Heart right ventricle (tissue), 16 donors: ENCODE data around the gene PUS3. TPM values are rescaled to one million over a fixed set of nuclear protein-coding genes. Genes with fewer than 3 reads are reported as not detected.
"Not testable (repeated sequence)": the region's sequence is repeated elsewhere in the genome, so short reads cannot be mapped to it uniquely, and the experiment has no call there.

Experiments used
- ATAC-seq, 8 donors: fragments of 200-7000 bp; cut with Tn5 transposase; one replicate each; pipeline ENCODE4 v1.9.1; 2020; ENCODE audit warnings: mild to moderate bottlenecking in 8 of 8, moderate library complexity in 8 of 8, moderate number of reproducible peaks in 1 of 8
- DNase-seq, 2 donors: peaks; one replicate each; pipeline ENCODE4 v3.0.0-alpha.2; 2020
- H3K27ac ChIP-seq, 10 donors: fragments of 200-600 bp; sonication (generic) in 2 of 10; one replicate each; pipeline versions ENCODE4 v1.5.0 to v1.8.0; 2020 to 2022; ENCODE audit warnings: mild to moderate bottlenecking in 3 of 10
- H3K27me3 ChIP-seq, 7 donors: fragments of 200-600 bp; one replicate each; pipeline ENCODE4 v1.8.0; 2021 to 2022; ENCODE audit warnings: mild to moderate bottlenecking in 2 of 7
- H3K36me3 ChIP-seq, 9 donors: fragments of 200-600 bp; sonication (generic) in 1 of 9; one replicate each; pipeline versions ENCODE4 v1.5.0 to v1.8.0; 2020 to 2022; ENCODE audit warnings: mild to moderate bottlenecking in 2 of 9
- H3K4me1 ChIP-seq, 9 donors: fragments of 200-600 bp; sonication (generic) in 1 of 9; one replicate each; pipeline versions ENCODE4 v1.5.0 to v1.8.0; 2020 to 2022; ENCODE audit warnings: mild to moderate bottlenecking in 4 of 9
- H3K4me3 ChIP-seq, 10 donors: fragments of 200-600 bp; sonication (generic) in 2 of 10; one replicate each; pipeline versions ENCODE4 v1.5.0 to v1.8.0; 2020 to 2022; ENCODE audit warnings: mild to moderate bottlenecking in 7 of 10, moderate library complexity in 2 of 10
- H3K9me3 ChIP-seq, 11 donors: fragments of 200-600 bp in 10 of 11; sonication (generic) in 2 of 11; one replicate each; pipeline versions ENCODE4 v1.5.0 to v1.8.0; 2013 to 2022; ENCODE audit warnings: mild to moderate bottlenecking in 2 of 11, control low read depth in 1 of 11, moderate library complexity in 1 of 11
- CTCF ChIP-seq, 9 donors: fragments of 200-600 bp; sonication (generic) in 2 of 9; IDR thresholded peaks; one replicate each; pipeline versions ENCODE4 v1.5.0 to v1.8.0; 2021 to 2022; ENCODE audit warnings: antibody characterized with exemption in 9 of 9, mild to moderate bottlenecking in 5 of 9, moderate library complexity in 1 of 9
- WGBS, 2 donors: extraction: QIAGEN DNeasy Blood & Tissue Kit; methylation state at CpG; one replicate each; pipeline ENCODE4 v1.1.7; 2013; ENCODE audit warnings: inconsistent platforms in 1 of 2; 5-methylcytosine and 5-hydroxymethylcytosine counted together
- intact Hi-C, 10 donors: fragments of 100-400 bp; cut with DNase I; formaldehyde crosslinking; loops; one replicate each; pipeline versions ENCODE4 v1.11.1 to v1.14.2; 2022
- polyA plus RNA-seq, 2 donors: library from polyadenylated mRNA; stranded (reverse); fragments of 200-250 nt; gene quantifications; one replicate each; pipeline ENCODE4 v1.2.3, GENCODE V29; 2013
- total RNA-seq, 10 donors: library from RNA; stranded (reverse); fragmentation: NEBNext Ultra II Directional in 3 of 10; extraction: Animal tissue kit (Norgen Biotek cat#: 25700) in 3 of 10; gene quantifications; one replicate each; pipeline versions ENCODE4 v1.2.1 to v1.2.4, GENCODE V29; 2021 to 2023
- donor health status: Arrhythmogenic right ventricular cardiomyopathy.
- donor health status: ischemic (EF 13 %, LVEDD 7.1; RV severe dilation, severe dysfunction).
- donor health status: healthy with polysubstance abuse.
- donor health status: DM: no; HTN: yes; CAD: no.
- donor health status: DM: no; HTN: no; CAD: no.
- donor health status: ischemic (EF 25% LVEDD 6.9; RV normal size, moderate dysfunction).
- donor health status: ischemic (EF 25% LVEDD 5.7; RV mildly dilated, moderate dysfunction).
- donor health status: healthy.
- donor health status: DM: yes; HTN: yes; CAD: no.
- donor health status: Ischemic cardiomyopathy.
- donor health status: ischemic (EF 35%, LVEDD 5.7; RV mildly dilated, moderate dysfunction).
- donor health status: nonischemic (EF 11% LVEDD 7.7; RV severe dilation, severe dysfunction).
- donor health status: DM: yes; HTN: yes; CAD: no.
- donor health status: PGD.
- donor health status: ischemic (EF 29% LVEDD 5.4; RV normal size, mild dysfunction).
- donor health status: nonischemic (EF 23%, LVEDD 6.1; RV moderate dilation, normal function).

The PUS3 gene
- total and polyA plus RNA-seq, 12 donors, result 4.9 to 12.4 (median 7.7) TPM

DNA sequence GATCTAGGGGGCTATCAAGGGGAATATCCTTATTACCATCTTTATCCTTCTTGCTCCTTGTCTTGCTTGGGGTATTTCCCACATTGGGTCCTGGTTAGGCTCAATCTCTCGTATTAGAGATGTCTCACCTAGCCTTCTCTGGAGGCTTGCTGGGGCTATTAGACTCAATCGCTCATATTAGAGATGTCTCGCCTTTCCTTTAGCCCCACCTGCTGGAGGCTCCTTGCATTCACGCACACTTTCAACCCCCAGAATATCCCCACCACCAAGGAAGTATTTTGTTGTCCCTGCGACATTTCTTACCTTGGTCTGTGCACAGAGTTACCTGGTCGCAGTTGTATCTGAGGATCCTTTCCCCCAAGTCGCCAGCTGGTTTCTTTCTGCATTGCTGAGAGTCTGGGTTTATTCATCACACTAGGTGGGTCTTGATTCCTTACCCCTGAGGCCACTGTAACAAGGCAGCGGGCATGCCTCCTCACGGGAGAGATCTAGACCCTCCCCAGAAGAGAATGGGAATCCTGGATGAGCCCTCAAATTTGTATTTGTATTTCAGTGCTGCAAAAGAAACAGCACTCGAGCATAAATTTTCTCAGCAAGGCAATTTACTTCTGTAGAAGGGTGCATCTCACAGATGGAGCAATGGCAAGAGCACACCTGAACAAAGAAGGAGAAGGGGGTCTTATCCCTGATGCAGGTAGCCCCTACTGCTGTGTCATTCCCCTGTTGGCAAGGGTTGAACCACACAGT, 31.4 kb downstream of the PUS3 start:
- TF ChIP-seq CTCF (IDR thresholded peaks at IDR 0.05), result peak in 7 of 9 donors; percentile 34 to 50 (median 45)
- Histone ChIP-seq H3K4me3 (no peak overlapping the region), H3K4me1 (peaks cover 0 to 4% (median 0%) of the 10 kb centered on the region in 9 donors), H3K27me3 (no peaks in the 10 kb centered on the region), H3K9me3 (peaks cover 0 to 8% (median 0%) of the 10 kb centered on the region in 11 donors), H3K36me3 (no peaks in the 10 kb centered on the region), H3K27ac (no peak overlapping the region)
- intact Hi-C loops, result loop anchor here in 7 of 10 donors (5.0 to 10.0 kb wide), 5 partner anchors 247 to 917 kb away; partner anchors contain the start of genes CHEK1 (in 3 of the 7), CCDC15 (in 1 of the 7) and EI24 (in 1 of the 7)
- ATAC-seq, result no peak
- DNase-seq, result no peak
- 78% methylated on average over 10 of the region's 10 CpGs for WGBS, 2 donors

- no peak for ATAC-seq
- 73 to 79% methylated on average over 2 of the region's 2 CpGs for WGBS, 2 donors
- no peaks in the 10 kb centered on the region for H3K27me3 ChIP-seq
- intact Hi-C loops, result no loop called here
- DNase-seq, result no peak
- no peak overlapping the region for H3K27ac ChIP-seq
- no peaks in the 10 kb centered on the region for H3K36me3 ChIP-seq
- H3K9me3 ChIP-seq, result peaks cover 0 to 8% (median 0%) of the 10 kb centered on the region in 11 donors
- TF ChIP-seq CTCF (IDR thresholded peaks at IDR 0.05), result no peak
- H3K4me1 ChIP-seq, result peaks cover 0 to 2% (median 0%) of the 10 kb centered on the region in 9 donors
- no peak overlapping the region for H3K4me3 ChIP-seq
Observed at GRCh38 chr11:125869521-125869920, 33.5 kb downstream of the PUS3 start.

DNA sequence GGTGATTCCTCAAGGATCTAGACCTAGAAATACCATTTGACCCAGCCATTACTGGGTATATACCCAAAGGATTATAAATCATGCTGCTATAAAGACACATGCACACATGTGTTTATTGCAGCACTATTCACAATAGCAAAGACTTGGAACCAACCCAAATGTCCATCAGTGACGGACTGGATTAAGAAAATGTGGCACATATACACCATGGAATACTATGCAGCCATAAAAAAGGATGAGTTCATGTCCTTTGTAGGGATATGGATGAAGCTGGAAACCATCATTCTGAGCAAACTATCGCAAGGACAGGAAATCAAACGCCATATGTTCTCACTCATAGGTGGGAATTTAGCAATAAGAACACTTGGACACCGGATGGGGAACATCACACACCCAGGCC, 37.7 kb downstream of the PUS3 start:
- H3K4me3 ChIP-seq, H3K4me1 ChIP-seq, H3K36me3 ChIP-seq, H3K27me3 ChIP-seq, DNase-seq, H3K9me3 ChIP-seq, intact Hi-C loops, ATAC-seq, H3K27ac ChIP-seq: not testable (repeated sequence)
- 89 to 96% methylated on average over 4 of the region's 4 CpGs for WGBS, 2 donors

DNA sequence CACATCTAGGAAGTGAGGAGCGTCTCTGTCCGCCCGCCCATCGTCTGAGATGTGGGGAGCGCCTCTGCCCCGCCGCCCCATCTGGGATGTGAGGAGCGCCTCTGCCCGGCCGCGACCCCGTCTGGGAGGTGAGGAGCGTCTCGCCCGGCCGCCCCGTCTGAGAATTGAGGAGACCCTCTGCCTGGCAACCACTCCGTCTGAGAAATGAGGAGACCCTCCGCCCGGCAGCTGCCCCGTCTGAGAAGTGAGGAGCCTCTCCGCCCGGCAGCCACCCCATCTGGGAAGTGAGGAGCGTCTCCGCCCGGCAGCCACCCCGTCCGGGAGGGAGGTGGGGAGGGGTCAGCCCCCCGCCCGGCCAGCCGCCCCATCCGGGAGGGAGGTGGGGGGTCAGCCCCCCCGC, 40.2 kb downstream of the PUS3 start:
- H3K4me1 ChIP-seq, H3K27me3 ChIP-seq, H3K27ac ChIP-seq, H3K4me3 ChIP-seq, H3K9me3 ChIP-seq, intact Hi-C loops, ATAC-seq, H3K36me3 ChIP-seq, DNase-seq: not testable (repeated sequence)
- 96 to 97% methylated on average over 19 to 30 of the region's 33 CpGs for WGBS, 2 donors

DNA sequence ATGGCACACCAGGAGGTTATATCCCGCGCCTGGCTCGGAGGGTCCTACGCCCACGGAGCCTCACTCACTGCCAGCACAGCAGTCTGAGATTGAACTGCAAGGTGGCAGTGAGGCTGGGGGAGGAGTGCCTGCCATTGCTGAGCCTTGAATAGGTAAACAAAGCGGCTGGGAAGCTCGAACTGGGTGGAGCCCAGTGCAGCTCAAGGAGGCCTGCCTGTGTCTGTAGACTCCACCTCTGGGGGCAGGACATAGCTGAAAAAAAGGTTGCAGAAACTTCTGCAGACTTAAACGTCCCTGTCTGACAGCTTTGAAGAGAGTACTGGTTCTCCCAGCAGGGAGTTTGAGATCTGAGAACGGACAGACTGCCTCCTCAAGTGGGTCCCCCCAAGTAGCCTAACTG, 45.3 kb downstream of the PUS3 start:
- WGBS, 2 donors, result 82 to 88% methylated on average over 9 of the region's 9 CpGs
- DNase-seq, H3K36me3 ChIP-seq, H3K4me3 ChIP-seq, H3K27me3 ChIP-seq, intact Hi-C loops, ATAC-seq, H3K4me1 ChIP-seq, H3K9me3 ChIP-seq, H3K27ac ChIP-seq: not testable (repeated sequence)

- DNase-seq, result no peak
- Histone ChIP-seq H3K27me3 (no peaks in the 10 kb centered on the region), H3K27ac (no peak overlapping the region), H3K36me3 (no peaks in the 10 kb centered on the region), H3K4me1 (no peaks in the 10 kb centered on the region), H3K9me3 (peaks cover 0 to 28% (median 16%) of the 10 kb centered on the region in 11 donors), H3K4me3 (no peak overlapping the region)
- TF ChIP-seq CTCF (IDR thresholded peaks at IDR 0.05), result no peak
- ATAC-seq, result no peak
- intact Hi-C loops, result no loop called here
Observed at GRCh38 chr11:125846188-125846587, 56.8 kb downstream of the PUS3 start.
